SK-N-SH (cell line): Measurements from ENCODE around the gene GYS2. TPM values are rescaled to one million over a fixed set of nuclear protein-coding genes. Genes with fewer than 3 reads are reported as not detected.

ENCODE experiments used
- CTCF ChIA-PET: fragments of 300-600, 350-600 bp; formaldehyde crosslinking; extraction: SDS; loops from one replicate; lab custom pipeline; 2021; lab: Yijun Ruan, JAX
- POLR2A ChIA-PET: fragments of 350-600 bp; sonication (Branson Sonifier 250); formaldehyde crosslinking; extraction: SDS; loops from one replicate; lab custom pipeline; 2020; ENCODE audit warnings: antibody characterized with exemption, inconsistent platforms; lab: Yijun Ruan, JAX
- DNase-seq: peaks from one replicate; pipeline ENCODE4 v3.0.0; 2012
- H2AFZ ChIP-seq: fragments of 200-600 bp; sonication (generic); 2 replicates; pipeline ENCODE4 v1.8.1; 2016; ENCODE audit warnings: antibody characterized with exemption, mild to moderate bottlenecking, low read depth
- H3F3A ChIP-seq: fragments of 200-600 bp; sonication (generic); replicated peaks from 2 replicates; pipeline ENCODE3; 2016; ENCODE audit warnings: antibody characterized with exemption, mild to moderate bottlenecking; ENCODE audit not compliant: insufficient read depth
- H3K27ac ChIP-seq, 2 experiments: fragments of 200-500 bp in 1 of 2; fragments of 200-600 bp in 1 of 2; sonication (Bioruptor generic) in 1 of 2; sonication (generic), shearing (Covaris generic) in 1 of 2; 2 replicates each; pipeline versions ENCODE4 v1.5.1 to v1.6.1; 2014 to 2016; ENCODE audit warnings: low read depth in 2 of 2, inconsistent platforms in 1 of 2, low read length in 1 of 2, mild to moderate bottlenecking in 1 of 2, mixed read lengths in 1 of 2
- H3K27me3 ChIP-seq: fragments of 200-600 bp; sonication (generic), shearing (Covaris generic); 2 replicates; pipeline ENCODE4 v1.6.1; 2016; ENCODE audit warnings: mixed run types; ENCODE audit not compliant: insufficient read depth
- H3K36me3 ChIP-seq, 2 experiments: fragments of 200-500 bp in 1 of 2; fragments of 200-600 bp in 1 of 2; sonication (Bioruptor generic) in 1 of 2; sonication (generic) in 1 of 2; replicated peaks in 1 of 2; 2 replicates each; pipeline versions ENCODE3 to v1.5.1; 2014 to 2016; ENCODE audit warnings: low read length in 1 of 2, mild to moderate bottlenecking in 1 of 2; ENCODE audit not compliant: insufficient read depth in 2 of 2, control insufficient read depth in 1 of 2
- H3K4me1 ChIP-seq, 2 experiments: fragments of 200-500 bp in 1 of 2; fragments of 200-600 bp in 1 of 2; sonication (Bioruptor generic) in 1 of 2; sonication (generic), shearing (Covaris generic) in 1 of 2; 2 replicates each; pipeline versions ENCODE4 v1.5.1 to v1.6.1; 2014 to 2016; ENCODE audit warnings: low read depth in 1 of 2, low read length in 1 of 2, mixed run types in 1 of 2; ENCODE audit not compliant: insufficient read depth in 2 of 2, control insufficient read depth in 1 of 2
- H3K4me2 ChIP-seq: fragments of 200-600 bp; sonication (generic), shearing (Covaris generic); 2 replicates; pipeline ENCODE4 v1.6.1; 2017; ENCODE audit warnings: mixed run types
- H3K4me3 ChIP-seq, 2 experiments: fragments of 200-500 bp in 1 of 2; fragments of 200-600 bp in 1 of 2; sonication (Bioruptor generic) in 1 of 2; sonication (generic), shearing (Covaris generic) in 1 of 2; 2 replicates each; pipeline versions ENCODE4 v1.5.1 to v1.8.1; 2014 to 2016; ENCODE audit warnings: low read depth in 2 of 2, inconsistent platforms in 1 of 2, low read length in 1 of 2, mild to moderate bottlenecking in 1 of 2, mixed read lengths in 1 of 2, moderate library complexity in 1 of 2
- H3K79me2 ChIP-seq: fragments of 200-600 bp; sonication (generic); 2 replicates; pipeline ENCODE4 v1.8.1; 2017; ENCODE audit warnings: mild to moderate bottlenecking; ENCODE audit not compliant: insufficient read depth
- H3K9ac ChIP-seq: fragments of 200-600 bp; sonication (generic); 2 replicates; pipeline ENCODE4 v1.6.1; 2017; ENCODE audit warnings: mixed run types
- H3K9me2 ChIP-seq: fragments of 200-600 bp; sonication (generic); 2 replicates; pipeline ENCODE4 v1.6.1; 2017; ENCODE audit warnings: mixed run types
- H3K9me3 ChIP-seq: fragments of 200-600 bp; sonication (generic); 2 replicates; pipeline ENCODE4 v1.6.1; 2017; ENCODE audit warnings: mixed run types, mild to moderate bottlenecking, moderate library complexity
- H4K20me1 ChIP-seq: fragments of 200-600 bp; sonication (generic); 2 replicates; pipeline ENCODE4 v1.6.1; 2017; ENCODE audit warnings: mild to moderate bottlenecking, mixed run types; ENCODE audit not compliant: insufficient read depth
- CHD2 ChIP-seq: fragments of 150-350 bp; IDR thresholded peaks from 2 replicates; pipeline ENCODE4 v1.6.1; 2018; ENCODE audit warnings: low read length; ENCODE audit not compliant: partially characterized antibody
- FOXJ3 ChIP-seq: sonication (generic); formaldehyde crosslinking; IDR thresholded peaks from 2 replicates; pipeline ENCODE4 v1.5.1; 2020; ENCODE audit warnings: mild to moderate bottlenecking, missing genetic modification reagents
- FOXM1 ChIP-seq: IDR thresholded peaks from 2 replicates; pipeline ENCODE4 v1.4.0; 2012; ENCODE audit warnings: low read depth, mild to moderate bottlenecking
- MEF2A ChIP-seq: IDR thresholded peaks from 2 replicates; pipeline ENCODE4 v1.4.0; 2012; ENCODE audit warnings: low read depth, borderline replicate concordance
- MXI1 ChIP-seq: IDR thresholded peaks from 2 replicates; pipeline ENCODE4 v1.6.1; 2012; ENCODE audit warnings: mild to moderate bottlenecking, low read depth, low read length, improper control_type of control experiment
- NFIC ChIP-seq: IDR thresholded peaks from 2 replicates; pipeline ENCODE4 v1.4.0; 2012; ENCODE audit warnings: borderline replicate concordance
- POLR2AphosphoS5 ChIP-seq: IDR thresholded peaks from 2 replicates; pipeline ENCODE4 v1.6.1; 2012; ENCODE audit warnings: low read depth, low read length
- RAD21 ChIP-seq: IDR thresholded peaks from 2 replicates; pipeline ENCODE4 v1.6.1; 2012; ENCODE audit warnings: mild to moderate bottlenecking, low read length
- RCOR1 ChIP-seq: fragments of 150-350 bp; IDR thresholded peaks from 2 replicates; pipeline ENCODE4 v1.6.1; 2017; ENCODE audit warnings: antibody characterized with exemption, low read length
- TAF1 ChIP-seq: IDR thresholded peaks from 2 replicates; pipeline ENCODE4 v1.6.1; 2012; ENCODE audit warnings: low read depth, mild to moderate bottlenecking, low read length, moderate library complexity, borderline replicate concordance
- WGBS: methylation state at CpG from one replicate; pipeline ENCODE4 v1.1.6; 2017; ENCODE audit warnings: low lambda C conversion rate; 5-methylcytosine and 5-hydroxymethylcytosine counted together
- polyA plus RNA-seq, 3 experiments: library from polyadenylated mRNA; depleted of rRNA; stranded (reverse); fragments of >200 nt; gene quantifications; 2 replicates each; pipeline ENCODE4 v1.2.3, GENCODE V29; 2012
- TF ChIP-seq, protein P1 (sequence below): IDR thresholded peaks from 2 replicates; pipeline ENCODE4 v1.4.0; 2012; ENCODE audit warnings: low read depth
- TF ChIP-seq, protein P2 (sequence below): IDR thresholded peaks from 2 replicates; pipeline ENCODE4 v1.4.0; 2012; ENCODE audit warnings: low read depth, borderline replicate concordance
- TF ChIP-seq, protein P3 (sequence below): fragments of 200-600 bp; sonication (generic); IDR thresholded peaks from 2 replicates; pipeline ENCODE4 v1.6.1; 2017; ENCODE audit warnings: antibody characterized with exemption, mild to moderate bottlenecking, moderate library complexity
- TF ChIP-seq, protein P4 (sequence below): IDR thresholded peaks from 2 replicates; pipeline ENCODE4 v1.4.0; 2012; ENCODE audit warnings: low read depth, borderline replicate concordance
- TF ChIP-seq, protein P5 (sequence below): fragments of 150-350 bp; IDR thresholded peaks from 2 replicates; pipeline ENCODE4 v1.6.1; 2016; ENCODE audit warnings: mild to moderate bottlenecking, low read depth, low read length

GYS2 gene
- polyA plus RNA-seq, 1 of the 3 experiments (the other 2 are of a cell fraction), result not detected

DNA sequence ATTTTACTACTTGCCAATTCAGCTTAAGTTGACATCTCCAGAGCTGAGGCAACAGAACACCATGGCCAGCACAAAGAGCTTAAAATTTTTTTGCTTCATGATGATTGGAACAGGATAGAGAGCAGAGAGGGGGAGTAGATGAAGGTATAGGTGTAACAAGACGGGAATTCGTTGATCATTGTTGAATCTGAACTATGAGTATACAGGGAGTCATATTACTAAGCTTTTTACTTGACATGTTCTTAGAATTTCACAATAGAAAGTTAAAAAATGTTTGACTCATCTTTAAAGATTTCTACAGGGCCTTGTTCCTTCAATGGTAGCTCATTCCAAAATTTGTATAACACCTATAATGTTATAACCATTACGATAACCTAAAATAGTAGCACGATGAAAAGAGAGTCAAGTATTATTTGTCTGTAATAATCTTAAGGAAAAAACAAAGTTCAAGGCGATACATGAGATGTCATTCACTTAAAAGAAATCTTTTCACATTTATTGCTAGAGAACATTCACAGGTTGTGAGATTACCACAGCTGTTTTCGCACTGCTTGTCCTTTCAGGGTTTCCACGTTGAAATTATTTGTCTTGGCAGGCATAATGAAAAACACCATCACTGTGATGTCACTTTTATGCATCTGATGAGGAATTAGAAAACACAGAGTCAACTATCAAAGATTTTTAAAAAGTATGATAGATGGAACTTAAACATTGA, 44.6 kb downstream of the GYS2 start:
- no peak overlapping the region for H3K9ac ChIP-seq
- no peaks in the 10 kb centered on the region for H3K36me3 ChIP-seq
- TF ChIP-seq, protein P1, sequence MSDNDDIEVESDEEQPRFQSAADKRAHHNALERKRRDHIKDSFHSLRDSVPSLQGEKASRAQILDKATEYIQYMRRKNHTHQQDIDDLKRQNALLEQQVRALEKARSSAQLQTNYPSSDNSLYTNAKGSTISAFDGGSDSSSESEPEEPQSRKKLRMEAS, result no peak
- ChIA-PET CTCF (interaction anchor here (2.0 kb wide), 1 partner anchor 9 kb away, joined by 4 read pairs; no protein-coding TSS in a partner anchor), POLR2A (no interaction called here)
- 20% methylated on average over 7 of the region's 7 CpGs for WGBS
- DNase-seq, result no peak
- H3K9me3 ChIP-seq, result no peaks in the 10 kb centered on the region
- no peak overlapping the region for H3K27ac ChIP-seq
- no peak overlapping the region for H3K4me2 ChIP-seq
- H3K79me2 ChIP-seq, result no peaks in the 10 kb centered on the region
- no peak overlapping the region for H2AFZ ChIP-seq
- no peaks in the 10 kb centered on the region for H4K20me1 ChIP-seq
- no peaks in the 10 kb centered on the region for H3K9me2 ChIP-seq
- no peaks in the 10 kb centered on the region for H3F3A ChIP-seq
- H3K4me3 ChIP-seq, result no peak overlapping the region
- H3K4me1 ChIP-seq, result no peaks in the 10 kb centered on the region
- H3K27me3 ChIP-seq, result no peaks in the 10 kb centered on the region

DNA sequence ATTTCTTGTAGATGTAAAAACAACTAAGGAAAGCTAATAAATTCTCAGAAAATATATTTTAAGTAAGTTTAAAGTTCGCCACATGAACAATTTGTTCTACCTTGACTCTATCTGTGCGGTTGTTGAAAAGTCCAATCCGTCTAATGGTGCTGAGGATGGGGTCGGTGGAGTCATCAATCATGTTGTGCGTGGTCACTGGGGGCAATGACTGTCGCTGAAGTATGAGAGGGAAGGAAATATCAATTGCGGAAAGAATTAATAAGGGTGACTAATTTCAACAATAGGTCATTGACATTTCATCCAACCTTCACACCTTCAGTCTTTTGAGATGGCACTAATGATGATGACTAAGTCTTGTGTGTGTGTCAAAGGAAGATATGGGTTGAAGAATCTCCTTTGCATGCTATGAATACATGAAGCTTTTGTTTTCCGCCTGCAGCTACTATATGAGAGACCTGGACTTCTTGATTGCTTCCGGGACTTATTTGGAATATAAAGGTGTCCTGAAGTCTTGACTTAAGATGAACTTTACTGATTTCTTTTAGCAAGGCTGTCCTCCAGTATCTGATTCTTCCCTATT, 46.5 kb downstream of the GYS2 start:
- 64% methylated on average over 9 of the region's 9 CpGs for WGBS
- H4K20me1 ChIP-seq, result no peaks in the 10 kb centered on the region
- no peaks in the 10 kb centered on the region for H3K4me1 ChIP-seq
- no peak for DNase-seq
- CTCF ChIA-PET, result no interaction called here
- H2AFZ ChIP-seq, result no peak overlapping the region
- H3K79me2 ChIP-seq, result no peaks in the 10 kb centered on the region
- no peak overlapping the region for H3K4me2 ChIP-seq
- no peaks in the 10 kb centered on the region for H3F3A ChIP-seq
- H3K9me2 ChIP-seq, result no peaks in the 10 kb centered on the region
- H3K27me3 ChIP-seq, result no peaks in the 10 kb centered on the region
- POLR2A ChIA-PET, result no interaction called here
- no peaks in the 10 kb centered on the region for H3K9me3 ChIP-seq
- H3K4me3 ChIP-seq, result no peak overlapping the region
- TF ChIP-seq, protein P2, sequence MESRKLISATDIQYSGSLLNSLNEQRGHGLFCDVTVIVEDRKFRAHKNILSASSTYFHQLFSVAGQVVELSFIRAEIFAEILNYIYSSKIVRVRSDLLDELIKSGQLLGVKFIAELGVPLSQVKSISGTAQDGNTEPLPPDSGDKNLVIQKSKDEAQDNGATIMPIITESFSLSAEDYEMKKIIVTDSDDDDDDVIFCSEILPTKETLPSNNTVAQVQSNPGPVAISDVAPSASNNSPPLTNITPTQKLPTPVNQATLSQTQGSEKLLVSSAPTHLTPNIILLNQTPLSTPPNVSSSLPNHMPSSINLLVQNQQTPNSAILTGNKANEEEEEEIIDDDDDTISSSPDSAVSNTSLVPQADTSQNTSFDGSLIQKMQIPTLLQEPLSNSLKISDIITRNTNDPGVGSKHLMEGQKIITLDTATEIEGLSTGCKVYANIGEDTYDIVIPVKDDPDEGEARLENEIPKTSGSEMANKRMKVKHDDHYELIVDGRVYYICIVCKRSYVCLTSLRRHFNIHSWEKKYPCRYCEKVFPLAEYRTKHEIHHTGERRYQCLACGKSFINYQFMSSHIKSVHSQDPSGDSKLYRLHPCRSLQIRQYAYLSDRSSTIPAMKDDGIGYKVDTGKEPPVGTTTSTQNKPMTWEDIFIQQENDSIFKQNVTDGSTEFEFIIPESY, result no peak
- H3K36me3 ChIP-seq, result no peaks in the 10 kb centered on the region
- no peak overlapping the region for H3K9ac ChIP-seq
- H3K27ac ChIP-seq, result no peak overlapping the region

DNA sequence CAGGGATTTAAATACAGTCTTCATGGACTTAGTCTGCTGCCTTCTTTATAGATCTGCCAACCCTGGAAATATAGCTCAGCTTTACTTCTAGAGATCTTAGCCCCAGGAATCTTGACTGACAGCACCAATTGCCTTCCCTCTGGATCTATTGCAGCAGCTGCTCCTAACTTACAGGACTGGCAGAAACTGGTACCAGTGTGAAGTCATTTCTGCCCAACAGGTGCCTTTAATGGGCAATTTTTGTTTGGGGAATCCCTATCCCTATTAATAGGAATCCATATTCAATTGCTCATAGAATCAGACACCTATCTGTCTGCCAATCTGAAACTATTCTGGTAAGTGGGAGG, 51.3 kb downstream of the GYS2 start:
- H3K36me3 ChIP-seq, result no peaks in the 10 kb centered on the region
- no peaks in the 10 kb centered on the region for H3K79me2 ChIP-seq
- H3K9me3 ChIP-seq, result no peaks in the 10 kb centered on the region
- no peak overlapping the region for H3K4me2 ChIP-seq
- H4K20me1 ChIP-seq, result no peaks in the 10 kb centered on the region
- H3K27me3 ChIP-seq, result no peaks in the 10 kb centered on the region; the same call in 1 of the 2 replicates
- DNase-seq, result no peak
- H3K4me3 ChIP-seq, result no peak overlapping the region
- H3K27ac ChIP-seq, result no peak overlapping the region
- no peaks in the 10 kb centered on the region for H3F3A ChIP-seq
- no peaks in the 10 kb centered on the region for H3K9me2 ChIP-seq
- H3K4me1 ChIP-seq, result no peaks in the 10 kb centered on the region
- ChIA-PET CTCF (interaction anchor here (0.6 kb wide), 1 partner anchor 18 kb away, joined by 3 read pairs; no protein-coding TSS in a partner anchor), POLR2A (no interaction called here)
- H2AFZ ChIP-seq, result no peak overlapping the region
- no peak overlapping the region for H3K9ac ChIP-seq
- no peak for TF ChIP-seq CHD2
- TF ChIP-seq NFIC, result no peak
- TF ChIP-seq, protein P3, sequence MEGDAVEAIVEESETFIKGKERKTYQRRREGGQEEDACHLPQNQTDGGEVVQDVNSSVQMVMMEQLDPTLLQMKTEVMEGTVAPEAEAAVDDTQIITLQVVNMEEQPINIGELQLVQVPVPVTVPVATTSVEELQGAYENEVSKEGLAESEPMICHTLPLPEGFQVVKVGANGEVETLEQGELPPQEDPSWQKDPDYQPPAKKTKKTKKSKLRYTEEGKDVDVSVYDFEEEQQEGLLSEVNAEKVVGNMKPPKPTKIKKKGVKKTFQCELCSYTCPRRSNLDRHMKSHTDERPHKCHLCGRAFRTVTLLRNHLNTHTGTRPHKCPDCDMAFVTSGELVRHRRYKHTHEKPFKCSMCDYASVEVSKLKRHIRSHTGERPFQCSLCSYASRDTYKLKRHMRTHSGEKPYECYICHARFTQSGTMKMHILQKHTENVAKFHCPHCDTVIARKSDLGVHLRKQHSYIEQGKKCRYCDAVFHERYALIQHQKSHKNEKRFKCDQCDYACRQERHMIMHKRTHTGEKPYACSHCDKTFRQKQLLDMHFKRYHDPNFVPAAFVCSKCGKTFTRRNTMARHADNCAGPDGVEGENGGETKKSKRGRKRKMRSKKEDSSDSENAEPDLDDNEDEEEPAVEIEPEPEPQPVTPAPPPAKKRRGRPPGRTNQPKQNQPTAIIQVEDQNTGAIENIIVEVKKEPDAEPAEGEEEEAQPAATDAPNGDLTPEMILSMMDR, result no peak
- TF ChIP-seq, protein P4, sequence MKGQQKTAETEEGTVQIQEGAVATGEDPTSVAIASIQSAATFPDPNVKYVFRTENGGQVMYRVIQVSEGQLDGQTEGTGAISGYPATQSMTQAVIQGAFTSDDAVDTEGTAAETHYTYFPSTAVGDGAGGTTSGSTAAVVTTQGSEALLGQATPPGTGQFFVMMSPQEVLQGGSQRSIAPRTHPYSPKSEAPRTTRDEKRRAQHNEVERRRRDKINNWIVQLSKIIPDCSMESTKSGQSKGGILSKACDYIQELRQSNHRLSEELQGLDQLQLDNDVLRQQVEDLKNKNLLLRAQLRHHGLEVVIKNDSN, result no peak
- TF ChIP-seq FOXJ3 (CRISPR knock-in tag), result no peak
- TF ChIP-seq POLR2AphosphoS5, result no peak
- TF ChIP-seq TAF1, result no peak
- no peak for TF ChIP-seq MXI1
- no peak for TF ChIP-seq RCOR1
- TF ChIP-seq MEF2A, result no peak
- TF ChIP-seq RAD21, result no peak
- TF ChIP-seq FOXM1, result no peak
- TF ChIP-seq, protein P5, sequence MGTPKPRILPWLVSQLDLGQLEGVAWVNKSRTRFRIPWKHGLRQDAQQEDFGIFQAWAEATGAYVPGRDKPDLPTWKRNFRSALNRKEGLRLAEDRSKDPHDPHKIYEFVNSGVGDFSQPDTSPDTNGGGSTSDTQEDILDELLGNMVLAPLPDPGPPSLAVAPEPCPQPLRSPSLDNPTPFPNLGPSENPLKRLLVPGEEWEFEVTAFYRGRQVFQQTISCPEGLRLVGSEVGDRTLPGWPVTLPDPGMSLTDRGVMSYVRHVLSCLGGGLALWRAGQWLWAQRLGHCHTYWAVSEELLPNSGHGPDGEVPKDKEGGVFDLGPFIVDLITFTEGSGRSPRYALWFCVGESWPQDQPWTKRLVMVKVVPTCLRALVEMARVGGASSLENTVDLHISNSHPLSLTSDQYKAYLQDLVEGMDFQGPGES, result no peak
